SKM-1 treated with dmso at 0.1 percent for 144 hours (cell line): Measurements from ENCODE around the gene DCTPP1.

Experiments used
- DNase-seq: peaks from one replicate; lab custom pipeline; 2025; ENCODE audit not compliant: unreplicated experiment; lab: John Stamatoyannopoulos, UW

DCTPP1 gene

DNA sequence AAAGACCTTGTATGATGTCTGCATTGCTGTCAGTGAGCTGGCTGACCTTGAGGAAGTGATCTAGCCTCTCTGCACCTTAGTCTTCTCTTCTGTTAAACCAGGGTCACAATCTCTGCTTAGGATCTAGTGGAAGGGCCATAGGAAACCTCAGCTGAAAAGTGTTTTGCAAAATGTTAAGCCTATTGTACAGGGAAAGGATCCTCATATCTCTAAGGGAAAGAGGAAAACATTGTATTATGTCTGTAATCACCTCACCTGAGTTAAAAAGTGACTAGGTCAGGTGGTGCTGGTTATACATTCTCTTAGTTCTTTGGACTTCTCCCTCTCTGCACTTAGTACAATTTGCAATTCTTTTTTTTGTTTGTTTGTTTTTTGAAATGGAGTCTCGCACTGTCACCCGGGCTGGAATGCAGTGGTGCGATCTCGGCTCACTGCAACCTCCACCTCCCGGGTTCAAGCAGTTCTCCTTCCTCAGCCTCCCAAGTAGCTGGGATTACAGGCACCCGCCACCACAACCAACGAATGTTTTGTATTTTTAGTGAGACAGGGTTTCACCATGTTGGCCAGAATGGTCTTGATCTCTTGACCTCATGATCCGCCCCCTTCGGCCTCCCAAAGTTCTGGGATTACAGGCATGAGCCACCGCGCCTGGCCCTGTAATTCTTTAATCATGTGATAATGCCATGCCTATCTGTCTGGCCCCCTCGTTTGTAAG lies 17.8 kb upstream of the DCTPP1 start:
- DNase-seq: no peak

DNA sequence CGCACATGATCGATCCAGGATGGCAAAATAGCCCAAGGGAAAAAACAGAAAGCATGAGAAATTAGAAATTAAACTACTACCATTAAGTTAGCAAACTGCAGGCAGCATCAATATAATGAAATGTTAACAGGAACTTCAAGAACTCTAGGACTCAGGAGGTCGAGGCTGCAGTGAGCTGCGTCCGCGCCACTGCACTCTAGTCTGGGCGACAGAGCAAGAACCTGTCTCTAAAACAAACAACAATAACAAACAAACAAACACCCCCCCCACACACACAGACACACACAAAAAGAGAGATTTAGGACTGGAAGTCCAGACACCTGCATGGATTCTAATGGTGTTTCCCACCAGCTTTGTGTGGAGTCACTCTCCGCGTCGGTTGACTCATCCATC lies 16.4 kb upstream of the DCTPP1 start:
- DNase-seq: no peak

- peak; percentile 98 for DNase-seq
Observed at GRCh38 chr16:30445408-30446202, 15.8 kb upstream of the DCTPP1 start, which contains the start of gene SEPHS2. TSS of gene SEPHS2 (minus strand) at chr16:30445874. CDS start at chr16:30445727, 147 bp downstream.

GRCh38 chr16:30445149-30445407 lies 15.2 kb upstream of the DCTPP1 start:
- no peak for DNase-seq

DNA sequence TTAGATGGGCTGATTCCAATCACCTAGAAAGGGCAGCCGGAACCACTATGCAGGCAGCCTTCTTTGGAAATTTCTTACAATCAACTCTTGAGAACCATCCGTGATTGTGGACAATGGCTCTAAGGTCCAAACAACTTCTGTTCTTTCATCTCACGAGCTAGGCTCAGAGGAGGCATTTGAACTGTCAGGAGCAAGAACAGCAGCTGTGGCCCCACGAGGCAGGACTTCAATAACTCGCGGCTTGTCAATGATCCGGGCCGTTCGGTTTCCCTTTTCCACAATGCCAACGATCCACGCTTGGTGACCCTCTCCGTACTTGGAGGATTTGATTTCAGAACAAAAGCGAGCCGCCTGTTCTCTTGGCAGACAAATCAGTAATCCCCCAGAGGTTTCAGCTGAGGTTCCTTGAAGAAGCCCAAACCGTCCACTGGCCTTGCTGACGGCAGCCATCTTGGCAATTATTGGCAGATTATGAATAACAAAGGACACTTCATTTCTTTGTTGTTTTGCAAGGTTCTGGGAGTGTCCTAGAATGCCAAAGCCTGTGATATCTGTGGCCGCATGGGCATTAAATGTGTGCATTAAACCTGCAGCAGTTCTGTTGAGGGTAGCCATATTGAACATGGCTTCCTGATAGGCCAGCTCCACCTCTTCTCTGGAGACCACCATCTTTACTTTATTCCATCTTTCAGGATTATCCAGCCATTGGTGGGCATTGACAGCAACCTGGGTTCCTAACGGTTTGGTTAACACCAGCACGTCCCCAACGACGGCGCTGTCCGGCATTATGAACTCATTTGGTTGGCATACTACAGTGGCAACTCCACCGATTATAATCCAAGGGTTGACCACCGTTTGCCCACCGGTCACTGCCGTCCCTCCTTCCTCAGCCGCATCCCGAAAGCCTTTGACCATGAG lies 14.7 kb upstream of the DCTPP1 start:
- no peak for DNase-seq

- no peak for DNase-seq
Observed at GRCh38 chr16:30443631-30444030, 13.8 kb upstream of the DCTPP1 start.

DNA sequence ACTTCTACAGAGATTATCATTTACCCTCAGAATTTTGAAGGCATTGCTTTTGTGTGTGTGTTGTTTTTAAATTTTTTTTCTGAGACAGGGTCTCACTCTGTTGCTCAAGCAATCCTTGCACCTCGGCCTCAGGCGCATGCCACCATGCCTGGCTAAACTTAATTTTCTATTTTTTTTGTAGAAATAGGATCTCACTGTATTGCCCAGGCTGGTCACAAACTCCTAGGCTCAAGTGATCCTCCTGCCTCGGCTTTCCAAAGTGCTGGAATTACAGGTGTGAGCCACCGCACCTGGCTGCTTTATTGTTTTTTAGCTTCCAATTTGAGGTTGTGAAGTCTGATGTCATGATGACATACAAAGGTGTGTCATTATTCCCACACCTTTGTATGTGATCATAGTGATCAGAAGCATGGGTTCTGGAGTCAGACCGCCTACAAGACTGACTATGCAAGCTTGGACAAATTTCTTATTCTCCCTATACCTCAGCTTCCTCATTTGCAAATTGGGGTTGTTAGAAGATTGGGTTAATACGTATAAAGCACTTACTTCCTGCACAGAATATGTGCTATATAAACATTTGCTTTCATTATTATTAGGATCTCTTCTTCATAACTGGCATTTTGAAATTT lies 10.0 kb upstream of the DCTPP1 start:
- DNase-seq: peak; percentile 46

DNA sequence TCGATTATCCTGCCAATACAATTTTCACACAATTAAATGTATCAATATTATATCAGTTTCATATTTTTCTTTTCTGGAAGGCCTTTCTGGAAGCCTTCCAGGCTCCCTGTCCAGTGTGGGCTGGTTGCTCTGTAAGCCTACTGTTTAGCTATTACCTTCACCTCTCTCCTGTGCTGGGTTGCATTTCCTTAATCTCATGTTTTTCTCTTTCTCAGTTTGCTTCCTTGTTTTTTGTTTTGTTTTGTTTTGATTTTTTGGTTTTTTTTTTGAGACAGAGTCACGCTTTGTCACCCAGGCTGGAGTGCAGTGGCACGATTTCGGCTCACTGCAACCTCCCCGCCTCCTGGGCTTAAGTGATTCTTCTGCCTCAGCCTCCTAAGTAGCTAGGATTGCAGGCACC lies 9.0 kb upstream of the DCTPP1 start:
- no peak for DNase-seq

DNA sequence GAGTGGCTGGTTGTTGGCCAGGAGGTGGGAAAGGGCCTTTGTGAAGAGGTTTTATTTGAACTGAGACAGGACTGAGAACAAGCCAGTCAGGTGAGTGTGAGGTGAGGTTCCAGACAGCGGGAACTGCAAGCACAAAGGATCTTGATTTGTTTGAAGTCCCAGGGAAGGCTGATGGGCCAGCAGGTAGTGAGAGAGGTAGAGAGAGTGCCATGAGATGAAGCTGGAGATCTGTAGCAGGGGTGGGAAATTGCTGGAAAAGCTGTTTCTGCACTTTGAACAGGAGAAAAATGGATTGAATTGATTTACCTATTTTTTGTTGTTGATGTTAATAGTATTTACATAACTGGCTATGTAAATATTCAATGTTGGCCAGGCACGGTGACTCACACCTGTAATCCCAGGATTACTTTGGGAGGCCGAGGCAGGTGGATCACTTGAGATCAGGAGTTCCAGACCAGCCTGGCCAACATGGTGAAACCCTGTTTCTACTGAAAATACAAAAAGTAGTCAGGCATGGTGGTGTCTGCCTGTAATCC lies 7.7 kb upstream of the DCTPP1 start:
- no peak for DNase-seq

GRCh38 chr16:30434852-30435251 lies 5.0 kb upstream of the DCTPP1 start:
- no peak for DNase-seq

- DNase-seq: no peak
Observed at GRCh38 chr16:30430428-30430970, 669 bp upstream of the DCTPP1 start.

DNA sequence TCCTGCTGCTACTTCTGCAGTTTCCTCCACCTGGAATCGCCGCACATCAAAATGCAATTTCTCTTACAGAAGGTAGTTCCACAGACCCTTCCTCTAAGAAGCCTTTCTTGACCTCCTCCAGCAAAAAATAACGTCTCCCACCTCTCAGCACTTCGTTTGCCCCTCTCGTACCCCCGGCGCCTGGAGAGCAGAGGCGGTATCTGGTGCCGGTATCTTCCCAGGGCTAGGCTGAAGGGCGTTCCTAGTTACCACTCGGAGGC lies 482 bp downstream of the DCTPP1 start:
- DNase-seq: no peak

GRCh38 chr16:30428055-30428454 lies 1.8 kb downstream of the DCTPP1 start:
- DNase-seq: no peak

- no peak for DNase-seq
Observed at GRCh38 chr16:30421010-30421409, 8.8 kb downstream of the DCTPP1 start.

GRCh38 chr16:30418350-30419181 lies 11.3 kb downstream of the DCTPP1 start:
- no peak for DNase-seq

DNA sequence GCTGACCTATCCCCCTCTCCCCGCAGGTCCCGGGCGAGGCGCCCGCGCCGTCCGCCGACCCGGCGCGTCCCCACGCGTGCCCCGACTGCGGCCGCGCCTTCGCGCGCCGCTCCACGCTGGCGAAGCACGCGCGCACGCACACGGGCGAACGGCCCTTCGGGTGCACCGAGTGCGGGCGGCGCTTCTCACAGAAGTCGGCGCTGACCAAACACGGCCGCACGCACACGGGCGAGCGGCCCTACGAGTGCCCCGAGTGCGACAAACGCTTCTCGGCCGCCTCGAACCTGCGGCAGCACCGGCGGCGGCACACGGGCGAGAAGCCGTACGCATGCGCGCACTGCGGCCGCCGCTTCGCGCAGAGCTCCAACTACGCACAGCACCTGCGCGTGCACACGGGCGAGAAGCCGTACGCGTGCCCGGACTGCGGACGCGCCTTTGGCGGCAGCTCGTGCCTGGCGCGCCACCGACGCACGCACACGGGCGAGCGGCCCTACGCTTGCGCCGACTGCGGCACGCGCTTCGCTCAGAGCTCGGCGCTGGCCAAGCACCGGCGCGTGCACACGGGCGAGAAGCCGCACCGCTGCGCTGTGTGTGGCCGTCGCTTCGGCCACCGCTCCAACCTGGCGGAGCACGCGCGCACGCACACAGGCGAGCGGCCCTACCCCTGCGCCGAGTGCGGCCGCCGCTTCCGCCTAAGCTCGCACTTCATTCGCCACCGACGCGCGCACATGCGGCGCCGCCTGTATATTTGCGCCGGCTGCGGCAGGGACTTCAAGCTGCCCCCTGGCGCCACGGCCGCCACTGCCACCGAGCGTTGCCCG lies 12.1 kb downstream of the DCTPP1 start:
- DNase-seq: peak; percentile 85

DNA sequence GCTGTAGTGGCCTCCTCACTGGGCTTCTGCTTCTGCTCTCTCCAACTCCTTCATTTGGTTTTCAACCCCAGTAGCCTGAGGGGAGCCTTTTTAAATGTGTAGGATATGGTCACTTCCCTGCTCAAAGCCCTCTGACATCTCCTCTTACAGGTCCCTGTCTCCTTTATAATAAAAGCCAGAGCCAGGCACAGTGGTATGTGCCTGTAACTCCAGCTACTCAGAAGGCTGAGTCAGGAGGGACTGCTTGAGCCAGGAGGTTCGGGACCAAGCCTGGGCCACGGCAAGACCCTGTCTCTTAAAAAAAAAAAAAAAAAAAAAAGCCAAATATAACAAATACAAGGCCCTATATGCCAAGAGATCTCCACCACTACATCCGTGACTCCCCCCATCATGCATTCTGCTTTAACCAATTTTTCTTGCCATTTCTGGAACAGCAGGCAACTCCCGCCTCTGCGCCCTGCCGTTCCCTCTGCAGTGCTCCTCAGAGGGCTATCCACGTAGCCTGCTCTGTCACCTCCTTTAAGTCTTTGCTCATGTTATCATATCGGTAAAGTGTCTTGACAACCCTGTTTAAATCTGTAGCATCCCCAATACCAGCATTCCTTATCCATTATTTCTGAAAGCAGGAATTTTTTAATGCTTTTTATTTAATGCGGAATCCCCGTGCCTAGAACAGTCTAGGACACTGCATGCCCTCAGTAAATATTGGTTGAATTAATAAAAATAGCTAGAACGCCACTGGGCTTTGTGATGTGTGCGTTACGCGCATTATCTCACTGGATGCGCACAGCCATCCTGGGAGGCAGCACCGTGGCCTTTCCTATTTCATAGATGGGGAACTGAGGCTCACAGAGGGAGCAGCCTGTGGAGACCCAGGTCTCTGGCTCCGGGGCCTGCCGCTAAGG lies 13.0 kb downstream of the DCTPP1 start:
- no peak for DNase-seq

DNA sequence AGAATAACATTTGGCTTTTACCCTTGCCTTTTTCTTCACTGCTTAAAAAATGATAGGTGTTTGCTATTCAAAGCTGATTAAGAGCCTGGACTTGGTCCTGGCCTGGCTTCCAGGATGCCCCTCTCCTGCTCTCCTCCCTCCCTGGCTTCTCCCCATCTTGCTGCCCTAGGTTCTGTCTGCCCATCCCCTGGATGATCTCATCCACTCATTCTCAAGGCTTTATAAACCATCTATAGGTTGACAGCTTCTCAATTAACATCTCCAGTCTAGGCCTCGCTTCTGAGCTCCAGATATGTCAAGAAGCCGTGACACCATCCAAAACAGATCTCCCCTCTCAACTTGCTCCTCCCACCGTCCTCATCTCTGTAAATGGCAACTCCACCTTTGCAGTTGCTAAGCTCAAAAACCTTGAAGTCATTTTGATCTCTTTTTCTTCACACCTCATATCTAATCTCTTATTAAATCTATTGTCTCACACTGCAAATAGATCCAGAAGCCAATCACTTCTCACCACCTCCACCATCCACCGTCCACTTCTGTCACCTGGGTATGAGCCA lies 13.7 kb downstream of the DCTPP1 start:
- DNase-seq: no peak
